ENCODE results near the gene FASN.

- TF ChIP-seq EZH2 (IDR thresholded peaks at IDR 0.05; ENCODE audit: borderline replicate concordance, low read depth, low read length, severe bottlenecking) (no peak), CTCF (IDR thresholded peaks at IDR 0.05; ENCODE audit: extremely low read depth in 1 of 2, insufficient read depth in 1 of 2, low read depth in 1 of 2, low read length in 2 of 2) (no peak), POLR2AphosphoS5 (IDR thresholded peaks at IDR 0.05; ENCODE audit: insufficient read depth, low read depth, low read length) (no peak), POLR2A (IDR thresholded peaks at IDR 0.05; ENCODE audit: low read depth, low read length) (no peak), JUN (IDR thresholded peaks at IDR 0.05; ENCODE audit: borderline replicate concordance, insufficient read depth, insufficient read length, low read depth) (no peak), MAX (IDR thresholded peaks at IDR 0.05; ENCODE audit: insufficient read depth, insufficient read length) (no peak), GATA2 (IDR thresholded peaks at IDR 0.05; ENCODE audit: insufficient read depth, insufficient read length, low read depth, low read length) (no peak)
These were observed 20.3 kb upstream of the FASN start for GRCh38 chr17:82118168-82118814.
